Fibroblast of skin of back (primary cell): ENCODE data around the gene AHRR.

ENCODE experiments used
- DNase-seq: peaks from one replicate; pipeline ENCODE4 v3.0.0-alpha.2; 2013

AHRR gene

GRCh38 chr5:431001-431710, 109.6 kb downstream of the AHRR start:
- peak; percentile 54 for DNase-seq

GRCh38 chr5:431711-432050, 110.2 kb downstream of the AHRR start:
- DNase-seq: no peak

- no peak for DNase-seq
Observed at GRCh38 chr5:432201-432927, 110.8 kb downstream of the AHRR start.

- DNase-seq: no peak
Observed at GRCh38 chr5:432928-433791, 111.6 kb downstream of the AHRR start.

GRCh38 chr5:433836-434235, 112.3 kb downstream of the AHRR start:
- no peak for DNase-seq

GRCh38 chr5:434443-435146, 113.1 kb downstream of the AHRR start:
- no peak for DNase-seq

GRCh38 chr5:435156-435790, 113.8 kb downstream of the AHRR start:
- DNase-seq: no peak

GRCh38 chr5:435961-436640, 114.6 kb downstream of the AHRR start:
- peak; percentile 32 for DNase-seq

GRCh38 chr5:436641-436975, 115.1 kb downstream of the AHRR start:
- no peak for DNase-seq

GRCh38 chr5:437281-437771, 115.8 kb downstream of the AHRR start:
- no peak for DNase-seq

- DNase-seq: no peak
Observed at GRCh38 chr5:438481-438981, 117.0 kb downstream of the AHRR start.

- DNase-seq: no peak
Observed at GRCh38 chr5:439181-439580, 117.7 kb downstream of the AHRR start.

GRCh38 chr5:439636-440035, 118.1 kb downstream of the AHRR start:
- no peak for DNase-seq

- no peak for DNase-seq
Observed at GRCh38 chr5:440401-441201, 119.1 kb downstream of the AHRR start.

- no peak for DNase-seq
Observed at GRCh38 chr5:441996-442334, 120.5 kb downstream of the AHRR start.

GRCh38 chr5:442335-443238, 121.1 kb downstream of the AHRR start, which contains the start of gene EXOC3:
TSS of gene EXOC3 (plus strand) at chr5:443176. CDS start at chr5:446206, 3,030 bp downstream.
- DNase-seq: peak; percentile 75

- no peak for DNase-seq
Observed at GRCh38 chr5:443239-444151, 122.0 kb downstream of the AHRR start.

GRCh38 chr5:444226-444625, 122.7 kb downstream of the AHRR start:
- no peak for DNase-seq
